B cell (primary cell): ENCODE results near the gene SEMA6D.

Experiments
- EZH2 ChIP-seq: IDR thresholded peaks from 2 replicates; pipeline ENCODE4 v1.6.1; 2012; ENCODE audit warnings: borderline replicate concordance, low read depth, mild to moderate bottlenecking, moderate library complexity, low read length; ENCODE audit not compliant: insufficient read depth, poor library complexity, severe bottlenecking
- TF ChIP-seq, protein P1 (sequence below): fragments of 200-600 bp; IDR thresholded peaks from one replicate; pipeline ENCODE4 v1.8.0; 2022; ENCODE audit warnings: antibody characterized with exemption, mild to moderate bottlenecking

DNA sequence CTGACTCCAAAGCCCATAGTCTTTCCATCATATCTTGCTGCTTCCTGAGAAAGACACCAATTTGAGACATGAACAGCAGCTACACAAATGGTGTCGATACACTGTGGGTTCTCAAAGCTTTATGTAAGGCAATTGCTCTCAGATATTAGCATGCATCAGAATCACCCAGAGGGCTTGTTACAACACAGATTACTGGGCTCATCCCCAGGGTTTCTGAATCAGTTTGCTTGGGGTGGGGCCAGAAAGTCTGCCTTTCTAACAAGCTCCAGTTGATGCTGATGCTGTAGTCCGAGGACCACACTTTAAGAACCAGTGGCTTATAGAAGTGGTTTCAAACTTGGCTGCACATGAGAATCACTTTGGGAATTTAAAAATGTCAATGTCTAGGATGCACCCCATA, 86.5 kb downstream of the SEMA6D start:
- TF ChIP-seq, protein P1, sequence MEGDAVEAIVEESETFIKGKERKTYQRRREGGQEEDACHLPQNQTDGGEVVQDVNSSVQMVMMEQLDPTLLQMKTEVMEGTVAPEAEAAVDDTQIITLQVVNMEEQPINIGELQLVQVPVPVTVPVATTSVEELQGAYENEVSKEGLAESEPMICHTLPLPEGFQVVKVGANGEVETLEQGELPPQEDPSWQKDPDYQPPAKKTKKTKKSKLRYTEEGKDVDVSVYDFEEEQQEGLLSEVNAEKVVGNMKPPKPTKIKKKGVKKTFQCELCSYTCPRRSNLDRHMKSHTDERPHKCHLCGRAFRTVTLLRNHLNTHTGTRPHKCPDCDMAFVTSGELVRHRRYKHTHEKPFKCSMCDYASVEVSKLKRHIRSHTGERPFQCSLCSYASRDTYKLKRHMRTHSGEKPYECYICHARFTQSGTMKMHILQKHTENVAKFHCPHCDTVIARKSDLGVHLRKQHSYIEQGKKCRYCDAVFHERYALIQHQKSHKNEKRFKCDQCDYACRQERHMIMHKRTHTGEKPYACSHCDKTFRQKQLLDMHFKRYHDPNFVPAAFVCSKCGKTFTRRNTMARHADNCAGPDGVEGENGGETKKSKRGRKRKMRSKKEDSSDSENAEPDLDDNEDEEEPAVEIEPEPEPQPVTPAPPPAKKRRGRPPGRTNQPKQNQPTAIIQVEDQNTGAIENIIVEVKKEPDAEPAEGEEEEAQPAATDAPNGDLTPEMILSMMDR = no peak
- no peak for TF ChIP-seq EZH2
